HG03558 (cell line): Measurements from ENCODE around the gene FANCC.

Experiments
- ATAC-seq: cut with Tn5 transposase; IDR thresholded peaks from one replicate; pipeline ENCODE4 v1.9.1; 2021; ENCODE audit warnings: moderate number of reproducible peaks; ENCODE audit not compliant: unreplicated experiment; ENCODE audit errors: extremely low read depth

The FANCC gene

DNA sequence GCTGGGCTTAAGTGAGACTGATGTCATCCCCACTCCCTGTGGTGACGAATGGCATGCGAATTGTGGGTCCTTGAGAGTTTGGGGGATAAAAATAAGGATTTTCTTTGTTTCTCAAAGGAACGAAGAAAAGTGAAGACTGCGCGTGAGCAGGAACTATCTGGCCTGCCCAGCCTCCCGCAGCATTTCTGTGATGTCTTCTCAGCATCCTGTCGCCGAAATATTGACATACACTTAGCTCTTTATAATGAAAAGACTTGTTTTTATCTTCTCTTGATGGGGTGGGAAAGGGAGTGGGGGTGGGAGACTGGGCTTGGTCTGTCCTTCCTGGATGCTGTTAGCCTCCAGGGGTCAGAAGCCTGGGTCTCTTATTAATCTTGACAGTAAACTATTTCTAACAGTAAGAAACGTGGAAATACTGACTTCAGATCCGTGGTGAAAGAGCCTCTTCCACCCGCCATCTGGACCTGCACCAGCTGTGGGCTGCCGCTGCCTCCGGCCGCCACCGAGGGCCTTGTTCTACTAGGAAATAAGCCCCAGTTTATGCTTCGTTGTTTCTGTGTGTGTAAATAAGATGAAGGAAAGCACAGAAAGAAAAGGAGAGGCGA is 239.6 kb downstream of the FANCC start:
- ATAC-seq, result no peak

GRCh38 chr9:95077053-95077765 is 240.3 kb downstream of the FANCC start:
- ATAC-seq, result no peak

DNA sequence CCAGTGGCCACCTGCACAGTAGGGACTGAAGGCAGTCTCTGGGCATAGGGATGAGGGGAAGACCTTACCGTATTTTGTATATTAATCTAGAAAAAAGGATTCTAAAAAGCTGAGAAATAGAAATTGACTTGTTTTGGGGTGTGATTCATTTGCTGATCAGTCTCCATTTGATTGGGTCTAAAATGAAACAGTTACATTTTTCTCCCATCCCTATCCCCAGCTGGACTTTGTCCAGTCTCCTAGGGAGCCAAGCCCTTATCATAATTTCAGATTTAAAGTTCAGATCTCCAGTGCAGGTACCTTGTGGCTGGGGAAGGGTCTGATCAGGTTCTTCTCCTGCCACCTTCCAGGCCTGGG is 240.8 kb downstream of the FANCC start:
- no peak for ATAC-seq

DNA sequence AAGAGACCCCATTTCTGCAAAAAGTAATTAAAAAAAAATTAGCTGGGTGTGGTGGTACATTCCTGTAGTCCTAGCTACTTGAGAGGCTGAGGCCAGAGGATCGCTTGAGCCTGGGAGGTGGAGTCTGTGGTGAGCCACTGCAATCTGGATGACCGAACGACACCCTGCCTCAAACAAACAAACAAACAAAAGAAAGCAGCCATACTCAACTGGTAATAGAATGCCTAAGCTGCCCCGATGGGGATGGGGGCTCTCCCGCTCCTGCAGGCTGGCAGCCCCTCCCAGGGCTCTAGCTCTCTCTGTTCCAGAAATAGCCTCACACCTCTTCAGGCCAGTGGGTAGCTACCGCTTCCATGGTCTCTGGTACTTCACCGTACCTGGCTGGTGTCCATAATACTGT is 241.8 kb downstream of the FANCC start:
- ATAC-seq, result no peak

GRCh38 chr9:95074632-95075031 is 242.9 kb downstream of the FANCC start:
- ATAC-seq, result no peak

- ATAC-seq, result no peak
Observed at GRCh38 chr9:95073918-95074317, 243.6 kb downstream of the FANCC start.

- ATAC-seq, result no peak
Observed at GRCh38 chr9:95073042-95073607, 244.4 kb downstream of the FANCC start.

GRCh38 chr9:95071925-95072324 is 245.6 kb downstream of the FANCC start:
- ATAC-seq, result no peak

GRCh38 chr9:95071450-95071849 is 246.1 kb downstream of the FANCC start:
- no peak for ATAC-seq

- no peak for ATAC-seq
Observed at GRCh38 chr9:95070549-95071021, 246.9 kb downstream of the FANCC start.

DNA sequence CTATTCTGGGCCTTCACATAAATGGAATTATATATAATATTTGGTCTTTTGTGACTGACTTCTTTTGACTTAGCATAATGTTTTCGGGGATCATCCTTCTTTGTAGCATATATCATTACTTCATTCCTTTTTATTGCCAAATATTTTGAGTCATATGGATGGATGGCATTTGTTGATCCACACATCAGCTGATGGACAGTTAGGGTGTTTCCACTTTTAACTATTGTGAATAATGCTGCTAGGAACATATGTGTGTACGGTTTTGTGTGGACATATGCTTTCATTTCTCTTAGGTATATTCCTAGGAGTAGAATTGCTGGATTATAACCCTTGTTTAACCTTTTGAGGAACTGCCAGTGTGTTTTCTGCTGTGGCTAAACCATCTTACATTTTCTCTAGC is 249.6 kb downstream of the FANCC start:
- ATAC-seq, result no peak

DNA sequence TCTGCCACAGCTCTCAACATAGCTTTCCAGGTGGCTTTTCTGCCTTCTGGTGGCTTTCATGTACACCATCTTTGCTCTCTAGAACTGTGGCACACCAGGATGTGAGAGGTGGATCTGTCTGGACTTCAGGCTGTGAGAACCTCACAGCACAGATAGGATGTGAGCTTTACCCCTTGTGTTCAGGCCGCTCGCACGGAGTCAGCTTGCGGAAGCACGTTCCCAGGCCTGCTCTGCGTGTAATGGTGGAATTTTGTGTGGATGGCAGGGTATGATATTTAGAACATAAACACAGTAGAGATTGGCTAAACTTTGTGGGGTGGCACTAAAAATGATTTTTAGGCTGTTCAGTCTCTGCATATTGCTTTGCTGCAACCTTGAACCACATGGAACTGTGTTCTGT is 250.5 kb downstream of the FANCC start:
- no peak for ATAC-seq

- no peak for ATAC-seq
Observed at GRCh38 chr9:95065224-95065623, 252.3 kb downstream of the FANCC start.

DNA sequence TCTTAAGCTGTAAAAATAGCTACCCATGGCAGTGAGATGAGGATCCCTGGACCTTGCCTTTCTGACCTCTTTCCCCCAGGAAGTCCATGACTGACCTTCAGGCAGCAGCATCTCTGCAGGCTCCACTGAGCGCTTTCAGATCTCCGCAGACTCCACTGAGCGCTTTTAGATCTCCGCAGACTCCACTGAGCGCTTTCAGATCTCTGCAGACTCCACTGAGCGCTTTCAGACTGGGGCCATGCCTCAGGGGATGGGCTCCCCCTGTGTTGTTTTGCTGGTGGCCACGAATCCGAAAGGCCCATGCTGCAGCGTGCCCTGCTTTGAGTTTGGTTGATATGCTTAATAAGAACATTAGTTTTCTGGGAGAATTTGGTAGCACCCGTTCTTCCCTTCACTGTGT is 254.2 kb downstream of the FANCC start:
- no peak for ATAC-seq

GRCh38 chr9:95062596-95063065 is 254.9 kb downstream of the FANCC start:
- no peak for ATAC-seq

- ATAC-seq, result no peak
Observed at GRCh38 chr9:95061916-95062595, 255.5 kb downstream of the FANCC start.

GRCh38 chr9:95060916-95061315 is 256.6 kb downstream of the FANCC start:
- no peak for ATAC-seq

DNA sequence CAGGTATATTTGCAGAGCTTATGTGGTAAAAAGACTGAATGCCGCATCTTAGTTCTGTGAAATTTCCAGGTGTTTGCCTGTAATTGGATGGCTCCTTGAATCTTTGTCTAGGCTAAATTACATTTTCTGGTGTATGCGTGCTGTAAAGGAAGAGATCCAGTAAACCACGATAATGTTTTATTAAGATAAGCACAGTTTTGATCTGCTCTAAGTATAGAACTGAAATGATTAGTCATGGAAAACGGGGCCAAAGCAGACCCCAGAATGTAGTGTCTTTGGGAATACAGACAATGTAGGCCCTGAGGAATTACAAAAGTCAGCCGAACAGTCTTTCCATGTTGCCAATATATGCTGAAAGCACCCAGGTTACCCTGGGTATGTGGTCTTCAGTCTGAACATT is 257.3 kb downstream of the FANCC start:
- no peak for ATAC-seq

DNA sequence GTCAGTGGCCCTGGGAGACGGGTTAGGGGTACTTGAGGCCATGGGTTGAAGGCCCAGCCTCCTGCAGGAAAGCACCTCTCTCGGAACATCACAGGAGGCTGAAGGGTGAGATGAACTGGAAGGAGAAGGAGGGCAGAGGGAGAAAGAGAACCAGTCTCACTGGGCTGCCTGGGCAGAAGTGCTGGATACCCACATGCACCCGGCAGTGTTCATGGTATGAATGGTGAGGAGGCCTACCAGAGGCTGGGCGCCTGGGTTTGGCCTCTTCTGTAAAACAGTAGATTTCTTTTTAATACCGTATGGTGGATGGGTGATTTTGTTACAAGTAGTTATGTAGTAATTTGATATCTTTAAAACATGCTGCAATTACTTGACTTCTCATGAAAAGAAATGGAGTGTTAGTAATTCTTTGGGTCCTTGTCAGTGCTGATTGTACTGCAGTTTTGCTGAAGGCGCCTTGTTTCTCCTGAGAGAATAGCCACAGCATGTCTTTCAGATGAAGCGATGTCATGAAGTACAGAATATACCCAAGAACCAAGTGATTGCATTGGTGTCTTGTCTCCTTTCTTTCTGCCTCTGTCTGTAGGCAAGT is 258.6 kb downstream of the FANCC start:
- no peak for ATAC-seq

DNA sequence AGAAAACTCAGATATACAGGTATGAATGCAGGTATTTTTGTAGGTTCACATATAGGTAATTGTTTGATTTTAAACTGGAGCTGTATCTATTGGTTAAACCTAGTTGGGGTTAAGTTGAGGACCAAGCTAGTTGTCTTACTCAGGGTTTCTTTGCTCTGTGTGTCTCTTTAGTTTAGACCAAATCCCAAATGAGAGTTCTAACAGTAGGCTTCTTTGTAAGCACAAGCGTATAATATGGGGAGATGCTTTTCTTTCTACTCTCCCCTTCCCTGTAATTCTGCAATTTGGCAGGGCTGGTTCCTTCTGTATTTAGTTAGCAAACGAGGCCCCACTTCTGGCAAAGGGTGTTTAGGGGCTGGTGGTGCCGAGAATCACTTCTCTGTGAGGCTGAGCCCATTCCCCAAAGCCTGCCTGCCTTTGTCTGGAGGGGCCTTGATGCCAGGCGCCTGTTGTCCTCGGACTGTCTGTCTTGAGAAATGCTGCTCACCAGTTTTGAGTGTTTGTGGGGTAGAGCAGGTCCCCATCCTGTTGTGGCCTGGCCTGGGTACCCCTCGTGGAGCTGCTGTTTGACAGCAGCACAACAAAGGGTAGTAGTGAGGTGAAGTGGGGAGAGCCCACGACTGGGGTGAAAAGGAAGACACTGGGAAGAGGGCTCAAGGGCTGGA is 259.3 kb downstream of the FANCC start:
- ATAC-seq, result no peak
